Erythroblast (primary cell): ENCODE data around the gene ZNF197.

Experiments used
- DNase-seq, 2 experiments: peaks; one replicate each; lab custom pipeline; 2025; lab: John Stamatoyannopoulos, UW
- GATA1 ChIP-seq: IDR thresholded peaks from 2 replicates; pipeline ENCODE4 v1.6.1; 2011; ENCODE audit warnings: low read depth, mild to moderate bottlenecking, control low read depth, low read length, moderate library complexity
- POLR2A ChIP-seq: IDR thresholded peaks from 2 replicates; pipeline ENCODE4 v1.6.1; 2011; ENCODE audit warnings: mild to moderate bottlenecking, low read length

ZNF197 gene

GRCh38 chr3:44680921-44681455, 56.2 kb downstream of the ZNF197 start:
- DNase-seq: no peak
- no peak for TF ChIP-seq GATA1
- TF ChIP-seq POLR2A: no peak

GRCh38 chr3:44682182-44682896, 57.5 kb downstream of the ZNF197 start:
- TF ChIP-seq POLR2A (no peak), GATA1 (no peak)
- no peak for DNase-seq

- TF ChIP-seq POLR2A (no peak), GATA1 (no peak)
- peak; percentile 49 to 71 for DNase-seq
Measured at GRCh38 chr3:44685128-44685800, 60.4 kb downstream of the ZNF197 start.

- DNase-seq: no peak
- TF ChIP-seq GATA1: no peak
- no peak for TF ChIP-seq POLR2A
Measured at GRCh38 chr3:44687898-44688297, 63.1 kb downstream of the ZNF197 start.
